NCI-H2081 treated with DMSO at 0.1 percent for 48 hours (cell line): Measurements from ENCODE around the gene ADAMTS14.
"Not testable (repeated sequence)": the region's sequence is repeated elsewhere in the genome, so short reads cannot be mapped to it uniquely, and the experiment has no call there.

ENCODE experiments used
- DNase-seq: peaks from one replicate; lab custom pipeline; 2025; lab: John Stamatoyannopoulos, UW

ADAMTS14 gene

DNA sequence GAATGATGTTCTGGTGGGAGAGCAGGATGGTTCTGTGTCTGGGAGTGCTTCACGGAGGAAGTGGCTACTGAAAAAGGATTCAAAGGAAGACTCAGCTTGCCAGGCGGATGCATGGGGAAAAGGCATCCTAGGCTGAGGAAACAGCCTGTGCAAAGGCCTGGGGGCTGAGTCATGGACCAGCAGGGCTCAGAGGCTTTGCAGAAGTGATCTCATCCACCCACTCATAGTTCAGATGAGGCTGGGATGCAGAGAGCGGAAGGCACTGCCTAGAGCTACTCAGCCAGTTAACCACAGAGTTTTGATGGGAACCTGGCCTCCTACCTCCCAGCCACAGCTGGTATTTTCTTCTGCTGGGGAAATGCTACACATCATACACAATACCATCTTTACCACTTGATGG is 15.8 kb upstream of the ADAMTS14 start:
- DNase-seq, result no peak

DNA sequence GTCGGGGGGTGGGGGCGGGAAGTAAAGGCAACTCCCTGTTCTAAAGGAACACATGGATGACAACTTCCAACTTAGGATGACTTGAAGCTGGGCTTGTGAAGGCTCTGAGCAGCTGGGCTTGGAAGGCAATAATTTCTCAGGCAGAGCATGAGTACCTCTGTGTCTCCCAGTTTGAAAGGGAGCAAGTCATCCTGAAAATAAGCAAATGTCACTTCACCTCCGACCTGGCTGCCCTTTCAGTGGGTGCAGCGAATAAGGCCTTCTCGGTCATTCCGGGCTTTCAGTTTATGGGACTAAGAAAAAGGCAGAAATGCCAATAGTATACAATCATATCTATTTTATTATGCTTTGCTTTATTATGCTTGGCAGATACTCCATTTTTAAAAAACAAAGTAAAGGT is 15.3 kb upstream of the ADAMTS14 start:
- no peak for DNase-seq

DNA sequence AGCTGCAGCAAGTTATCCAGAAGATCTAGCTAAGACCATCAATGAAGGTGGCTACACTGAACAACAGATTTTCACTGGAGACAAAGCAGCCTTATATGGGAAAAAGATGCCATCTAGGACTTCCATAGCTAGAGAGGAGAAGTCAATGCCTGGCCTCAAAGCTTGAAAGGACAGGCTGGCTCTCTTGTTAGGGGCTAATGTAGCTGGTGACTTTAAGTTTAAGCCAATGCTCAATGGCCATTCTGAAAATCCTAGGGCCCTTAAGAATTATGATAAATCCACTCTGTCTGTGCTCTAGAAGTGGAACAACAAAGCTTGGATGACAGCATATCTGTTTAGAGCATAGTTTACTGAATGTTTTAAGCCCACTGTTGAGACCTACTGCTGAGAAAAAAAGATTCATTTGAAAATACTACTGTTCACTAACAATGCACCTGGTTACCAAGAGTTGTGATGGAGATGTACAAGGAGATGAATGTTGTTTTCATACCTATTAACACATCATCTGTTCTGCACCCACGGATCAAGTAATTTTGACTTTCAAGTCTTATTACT is 13.6 kb upstream of the ADAMTS14 start:
- DNase-seq, result no peak

DNA sequence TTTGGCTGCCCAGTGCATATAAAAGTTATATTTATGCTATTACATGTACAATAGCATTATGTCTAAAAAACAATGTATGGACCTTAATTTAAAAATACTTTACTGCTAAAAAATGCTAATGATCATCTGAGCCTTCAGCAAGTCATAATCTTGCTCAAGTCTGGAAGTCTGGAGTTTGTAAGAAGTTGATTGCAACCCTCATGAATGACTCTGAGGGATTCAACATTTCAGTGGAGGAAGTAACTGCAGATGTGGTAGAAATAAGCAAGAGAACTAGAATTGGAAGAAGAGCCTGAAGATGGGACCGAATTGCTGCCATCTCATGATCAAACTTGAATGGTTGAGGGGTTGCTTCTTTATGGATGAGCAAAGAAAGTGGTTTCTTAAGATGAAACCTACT is 13.0 kb upstream of the ADAMTS14 start:
- DNase-seq, result no peak

DNA sequence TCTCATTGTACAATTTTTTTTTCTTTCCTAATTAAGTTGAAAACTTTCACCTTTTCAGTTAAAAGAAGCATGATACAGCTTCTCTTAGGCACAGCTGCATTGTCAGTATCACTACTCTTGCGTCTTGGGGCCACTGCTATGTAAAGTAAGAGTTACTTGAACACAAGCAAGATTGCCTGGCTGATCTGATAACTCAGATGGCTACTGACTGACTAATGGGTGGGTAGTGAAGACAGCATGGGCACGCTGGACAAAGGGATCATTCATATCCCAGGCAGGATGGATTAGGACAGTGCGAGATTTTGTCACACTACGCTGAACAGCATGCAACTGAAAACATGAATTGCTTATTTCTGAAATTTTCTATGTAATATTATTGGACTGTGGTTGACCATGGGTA is 11.6 kb upstream of the ADAMTS14 start:
- no peak for DNase-seq

DNA sequence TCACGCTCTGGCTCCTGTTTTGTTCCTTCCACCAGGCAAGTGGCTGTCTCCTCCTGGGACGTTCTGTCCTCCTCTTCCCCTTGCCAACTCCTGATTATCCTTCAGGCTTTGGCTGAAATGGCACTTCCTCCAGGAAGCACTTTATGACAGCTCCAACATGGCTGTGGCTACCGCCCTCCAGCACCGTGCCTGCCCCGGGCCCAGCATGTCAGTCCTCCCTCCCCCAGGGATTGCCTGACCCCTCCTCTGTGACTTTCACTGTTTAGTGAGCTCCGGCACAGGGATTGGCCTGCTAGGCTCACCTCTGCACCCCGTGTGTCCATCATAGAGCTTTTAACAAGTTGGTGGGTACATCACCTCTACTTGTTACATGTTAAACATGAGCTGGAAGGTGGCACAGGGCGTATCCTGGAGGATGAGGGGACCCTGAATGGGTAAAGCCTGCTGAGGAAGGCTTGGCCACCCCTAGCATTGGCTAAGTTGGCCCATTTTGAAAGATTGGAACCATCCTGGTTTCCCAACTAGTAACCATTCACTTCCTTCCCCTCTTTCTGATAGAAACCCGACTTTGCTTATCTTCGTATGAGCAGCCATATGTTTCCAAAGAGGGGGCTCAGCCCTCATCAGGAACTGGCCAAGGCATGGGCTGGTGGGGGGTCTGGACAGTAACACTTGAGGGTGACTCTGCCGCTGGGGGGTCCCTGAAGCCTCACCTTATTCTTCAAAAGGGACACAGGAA is 10.5 kb upstream of the ADAMTS14 start:
- no peak for DNase-seq

DNA sequence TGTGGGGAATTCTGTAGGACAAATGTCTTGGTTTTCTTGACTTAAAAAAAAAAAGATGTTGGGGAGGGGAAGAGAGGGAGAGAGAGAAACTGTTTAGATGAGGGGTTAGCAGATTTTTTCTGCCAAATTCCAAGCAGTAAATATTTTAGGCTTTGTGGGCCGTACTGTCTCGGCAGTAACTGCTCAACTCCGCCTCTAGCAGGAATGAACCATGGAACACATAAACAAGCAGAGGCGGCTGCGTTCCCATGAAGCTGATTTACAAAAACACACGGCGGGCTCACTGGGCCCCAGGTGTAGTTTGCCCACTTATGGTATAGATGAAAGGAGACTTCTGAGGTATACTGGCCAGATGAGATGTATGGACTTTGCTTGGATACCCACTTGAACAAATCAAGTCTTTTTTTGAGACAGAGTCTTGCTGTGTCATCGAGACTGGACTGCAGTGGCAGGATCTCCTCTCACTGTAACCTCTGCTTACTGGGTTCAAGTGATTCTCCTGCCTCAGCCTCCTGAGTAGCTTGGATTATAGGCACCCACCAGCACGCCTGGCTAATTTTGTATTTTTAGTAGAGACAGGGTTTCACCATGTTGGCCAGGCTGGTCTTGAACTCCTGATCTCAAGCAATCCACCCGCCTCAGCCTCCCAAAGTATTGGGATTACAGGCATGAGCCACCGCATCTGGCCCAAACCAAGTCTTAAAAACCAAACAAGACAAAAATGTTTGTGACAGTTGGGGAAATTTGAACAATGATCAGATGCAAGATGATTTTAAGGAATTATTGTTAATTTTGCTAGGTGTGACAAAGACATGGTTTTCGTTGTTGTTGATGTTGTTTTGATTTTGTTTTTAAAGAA is 9.7 kb upstream of the ADAMTS14 start:
- no peak for DNase-seq

DNA sequence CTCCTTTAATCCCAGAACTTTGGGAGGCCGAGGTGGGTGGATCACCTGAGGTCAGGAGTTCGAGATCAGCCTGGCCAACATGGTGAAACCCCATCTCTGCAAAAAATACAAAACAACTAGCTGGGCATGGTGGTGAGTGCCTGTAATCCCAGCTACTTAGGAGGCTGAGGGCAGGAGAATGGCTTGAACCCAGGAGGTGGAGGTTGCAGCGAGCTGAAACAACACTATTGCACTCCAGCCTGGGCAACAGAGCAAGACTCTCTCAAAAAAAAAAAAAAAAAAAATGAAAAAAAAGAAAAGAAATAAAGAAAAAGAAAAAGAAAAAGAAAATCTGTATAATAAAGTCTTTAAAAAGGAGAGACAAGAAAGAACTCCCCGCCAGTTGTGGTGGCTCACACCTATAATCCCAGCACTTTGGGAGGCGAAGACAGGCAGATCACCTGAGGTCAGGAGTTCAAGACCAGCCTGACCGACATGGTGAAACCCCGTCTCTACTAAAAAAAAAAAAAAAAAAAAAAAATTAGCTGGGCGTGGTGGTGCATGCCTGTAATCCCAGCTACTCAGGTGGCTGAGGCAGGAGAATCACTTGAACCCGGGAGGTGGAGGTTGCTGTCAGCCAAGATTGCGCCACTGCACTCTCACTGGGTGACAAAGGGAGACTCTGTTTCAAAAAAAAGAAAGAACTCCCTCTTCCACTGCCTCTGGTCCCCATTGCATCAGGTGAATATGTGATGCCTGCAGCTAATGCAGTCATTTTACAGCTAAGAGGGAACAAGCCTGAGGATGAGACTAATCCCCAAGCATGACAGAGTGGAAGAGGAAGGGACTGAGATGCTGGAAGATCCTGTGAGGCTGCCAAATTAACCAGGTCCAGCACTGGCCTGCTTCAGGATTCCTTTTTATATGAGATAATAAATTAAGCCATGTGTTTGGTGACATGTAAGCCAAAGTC is 8.6 kb upstream of the ADAMTS14 start:
- DNase-seq, result not testable (repeated sequence)

DNA sequence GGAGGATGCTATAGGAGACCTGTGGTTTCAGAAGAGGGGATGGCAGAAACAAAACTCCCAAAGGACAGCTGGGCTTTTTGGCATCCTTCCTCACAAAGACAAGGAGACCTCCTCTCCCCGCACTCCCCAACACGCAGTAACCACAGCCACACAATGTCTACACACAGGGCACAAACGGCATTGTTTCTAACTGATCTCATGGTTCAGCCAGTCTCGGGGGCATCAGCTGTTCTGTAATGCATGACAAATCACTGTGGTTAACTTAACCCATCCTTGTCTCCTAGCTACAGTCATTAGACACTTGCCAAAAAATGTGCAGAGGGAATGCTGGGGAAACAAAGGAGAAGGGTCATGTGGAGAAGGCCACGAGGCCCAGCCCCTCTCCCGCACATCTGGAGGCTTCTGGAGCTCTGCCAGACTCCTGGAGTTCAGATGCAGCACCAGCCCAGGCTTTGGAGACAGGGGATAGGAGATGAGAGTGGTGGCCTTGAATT is 7.6 kb upstream of the ADAMTS14 start:
- no peak for DNase-seq

DNA sequence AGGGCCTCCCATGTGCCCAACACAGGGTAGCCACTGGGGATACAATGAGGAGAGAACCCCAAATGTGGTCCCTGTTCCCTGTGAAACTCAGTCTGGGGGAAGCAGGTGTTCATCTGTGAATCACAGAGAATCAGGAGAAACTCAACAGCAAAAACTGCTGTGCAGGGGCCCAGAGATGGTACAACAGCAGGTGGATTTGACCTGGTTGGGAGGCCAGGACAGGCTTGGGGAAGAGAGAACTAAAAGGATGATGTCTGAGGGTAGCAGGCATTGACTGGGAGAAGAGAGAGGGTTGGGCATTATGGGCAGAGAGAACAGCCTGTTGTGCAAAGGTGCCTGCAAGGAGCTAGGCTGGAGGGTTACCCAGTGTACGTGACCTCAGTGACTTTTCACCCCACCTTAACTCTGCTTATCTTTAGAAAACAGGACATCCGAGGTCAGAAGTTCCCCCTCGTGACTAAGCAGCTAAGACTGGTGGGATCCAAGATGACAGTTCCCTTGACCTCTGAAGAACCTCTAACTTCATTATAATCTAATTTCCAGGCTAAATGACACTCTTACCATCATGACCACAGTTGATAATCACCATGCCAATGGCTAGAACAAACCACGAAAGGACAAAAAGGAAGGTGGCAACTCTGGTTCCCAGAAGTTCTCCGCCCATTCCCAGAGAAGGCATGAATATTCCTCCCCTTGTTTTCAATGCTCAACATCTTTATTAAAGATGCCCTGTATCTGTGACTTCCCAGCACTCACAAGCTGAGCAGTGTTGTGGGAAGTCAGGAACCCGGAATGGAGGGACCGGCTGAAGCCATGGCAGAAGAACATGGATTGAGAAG is 5.1 kb upstream of the ADAMTS14 start:
- no peak for DNase-seq

DNA sequence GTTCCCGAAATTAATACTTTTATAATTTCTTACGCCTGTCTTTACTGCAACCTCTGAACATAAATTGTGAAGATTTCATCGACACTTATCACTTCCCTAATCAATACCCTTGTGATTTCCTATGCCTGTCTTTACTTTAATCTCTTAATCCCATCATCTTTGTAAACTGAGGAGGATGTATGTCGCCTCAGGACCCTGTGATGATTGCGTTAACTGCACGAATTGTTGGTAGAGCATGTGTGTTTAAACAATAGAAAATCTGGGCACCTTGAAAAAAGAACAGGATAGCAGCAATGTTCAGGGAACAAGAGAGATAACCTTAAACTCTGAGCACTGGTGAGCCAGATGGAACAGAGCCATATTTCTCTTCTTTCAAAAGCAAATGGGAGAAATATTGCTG is 4.5 kb upstream of the ADAMTS14 start:
- not testable (repeated sequence) for DNase-seq

DNA sequence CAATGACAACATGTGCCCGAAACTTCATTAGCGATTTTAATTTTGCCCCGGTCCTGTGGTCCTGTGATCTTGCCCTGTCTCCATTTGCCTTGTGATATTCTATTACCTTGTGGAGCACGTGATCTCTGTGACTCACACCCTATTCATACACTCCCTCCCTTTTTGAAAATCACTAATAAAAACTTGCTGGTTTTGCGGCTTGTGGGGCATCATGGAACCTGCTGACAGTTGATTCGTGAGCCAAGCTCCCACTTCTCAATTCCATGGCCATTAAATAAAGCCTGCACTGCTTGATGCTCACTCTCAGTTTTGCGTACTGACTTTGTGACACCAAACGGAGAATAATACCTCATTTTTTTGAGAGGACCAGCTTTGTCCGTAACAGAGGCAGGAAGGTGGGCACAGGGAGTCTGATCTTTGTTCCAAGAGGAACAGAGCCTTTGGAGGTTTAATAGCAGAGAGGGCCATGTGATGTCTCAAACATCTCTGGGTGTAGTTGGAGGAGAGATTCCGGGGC is 3.8 kb upstream of the ADAMTS14 start:
- DNase-seq, result no peak

DNA sequence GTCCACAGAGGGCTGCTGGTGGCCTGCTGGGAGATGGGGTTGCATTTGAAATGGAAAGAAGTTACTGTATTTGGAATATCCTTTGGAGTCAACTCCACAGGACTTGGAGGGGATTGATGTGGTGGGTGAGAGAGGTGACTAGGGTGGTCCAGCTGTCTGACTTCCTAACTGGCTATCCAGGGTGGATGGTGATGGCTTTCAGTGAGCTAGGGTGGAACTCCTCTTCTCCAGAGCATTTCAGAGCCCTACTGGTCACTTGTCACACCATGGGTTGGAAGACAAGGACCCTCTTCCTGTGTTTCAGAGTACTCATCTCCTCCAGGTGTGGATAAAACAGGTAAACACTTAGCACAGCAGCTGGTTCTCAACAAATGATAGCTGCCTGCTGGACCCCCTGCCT is 3.3 kb upstream of the ADAMTS14 start:
- no peak for DNase-seq

DNA sequence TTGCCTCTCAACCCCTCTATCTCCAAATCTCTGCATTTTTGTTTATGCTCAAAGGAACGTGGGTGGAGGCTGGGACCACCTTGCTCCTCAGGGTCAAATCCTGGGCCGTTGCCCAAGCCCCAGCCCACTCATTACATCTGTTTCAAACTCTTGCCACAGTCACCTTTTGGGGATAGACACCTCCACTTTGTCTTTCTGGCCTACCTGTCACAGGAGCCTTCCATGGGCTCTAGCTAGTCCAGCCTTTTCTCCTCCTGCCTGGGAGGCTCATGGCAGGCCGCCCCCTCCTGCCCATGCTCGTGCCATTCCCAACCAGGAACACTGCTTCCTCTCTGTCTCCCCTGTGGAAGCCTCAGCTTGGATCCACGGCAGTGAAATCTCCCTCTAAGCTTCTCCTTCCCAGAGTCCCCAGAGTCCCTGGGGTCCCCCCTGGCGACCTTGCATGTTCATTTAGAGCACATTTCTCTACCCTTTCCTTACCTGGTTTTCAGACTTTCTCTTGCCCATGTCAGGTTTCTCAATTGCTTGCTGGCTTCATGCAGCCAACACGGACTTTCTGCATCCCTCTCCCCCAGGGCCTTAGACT is 2.5 kb upstream of the ADAMTS14 start:
- no peak for DNase-seq

DNA sequence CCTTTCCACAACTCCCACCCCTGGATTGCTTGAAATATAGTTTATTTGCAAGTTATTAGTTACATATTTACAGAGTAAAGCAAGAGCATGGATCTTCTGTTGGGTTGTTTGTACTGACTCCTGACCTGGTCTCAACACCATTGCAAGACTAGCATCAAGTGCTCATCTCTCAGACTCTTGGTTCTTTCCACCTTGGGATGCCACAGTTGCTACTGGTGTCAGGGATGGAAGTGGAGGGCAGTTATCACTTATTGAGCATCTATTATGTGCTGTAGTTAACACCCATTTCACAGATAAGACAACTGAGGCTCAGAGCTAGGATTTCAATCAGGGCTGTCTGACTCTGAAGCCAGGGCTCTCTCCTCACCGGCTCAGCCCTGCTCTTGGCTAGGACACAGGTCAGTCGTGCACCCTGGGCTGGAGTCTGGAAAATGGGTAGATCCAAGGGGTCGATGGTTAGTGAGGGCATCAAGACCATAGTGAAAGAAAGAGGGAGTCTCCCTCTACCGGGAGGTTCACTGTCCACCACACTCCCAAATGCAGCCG is 614 bp upstream of the ADAMTS14 start:
- DNase-seq, result no peak

DNA sequence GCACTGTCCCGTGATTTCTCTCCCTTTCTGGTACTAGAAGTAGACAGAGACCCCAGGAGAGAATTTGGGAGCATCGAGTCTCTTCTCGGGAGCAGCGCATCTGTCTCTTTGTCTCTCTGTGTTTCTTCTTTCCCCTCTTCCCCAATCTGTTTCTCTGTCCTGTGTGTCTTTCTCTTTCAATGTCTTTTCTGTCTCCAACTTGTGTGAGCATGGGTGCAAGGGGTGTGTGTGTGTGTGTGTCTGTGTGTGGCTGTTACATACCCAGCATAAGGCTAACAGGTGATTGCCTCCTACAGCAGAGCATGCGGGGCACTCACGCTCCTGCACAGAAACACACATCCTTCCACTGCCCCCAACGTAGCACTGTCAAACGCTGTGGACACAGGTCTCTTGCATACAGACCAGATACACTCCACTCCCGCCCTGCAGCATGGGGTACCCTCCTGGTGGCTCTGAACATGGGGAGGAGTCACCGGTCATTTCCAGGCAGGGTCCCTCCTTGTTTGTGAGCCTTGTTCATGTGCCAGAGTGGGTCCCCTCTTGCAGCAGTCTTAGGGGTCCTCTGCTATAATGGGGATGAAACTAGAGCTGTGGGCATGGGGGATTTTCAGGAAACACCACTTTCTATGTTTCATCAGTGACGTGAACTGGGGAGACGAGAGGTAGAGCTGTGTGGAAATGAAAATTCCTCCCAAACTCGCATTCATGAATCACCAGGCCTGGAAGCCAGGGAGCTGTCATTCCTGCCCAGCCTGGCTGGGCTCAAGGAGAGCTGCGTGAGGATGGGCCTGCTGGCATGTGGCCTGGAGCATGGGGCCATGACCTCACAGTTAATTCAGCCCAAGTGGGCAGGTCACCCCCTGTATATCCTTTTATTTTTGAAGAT is 980 bp downstream of the ADAMTS14 start:
- DNase-seq, result no peak

DNA sequence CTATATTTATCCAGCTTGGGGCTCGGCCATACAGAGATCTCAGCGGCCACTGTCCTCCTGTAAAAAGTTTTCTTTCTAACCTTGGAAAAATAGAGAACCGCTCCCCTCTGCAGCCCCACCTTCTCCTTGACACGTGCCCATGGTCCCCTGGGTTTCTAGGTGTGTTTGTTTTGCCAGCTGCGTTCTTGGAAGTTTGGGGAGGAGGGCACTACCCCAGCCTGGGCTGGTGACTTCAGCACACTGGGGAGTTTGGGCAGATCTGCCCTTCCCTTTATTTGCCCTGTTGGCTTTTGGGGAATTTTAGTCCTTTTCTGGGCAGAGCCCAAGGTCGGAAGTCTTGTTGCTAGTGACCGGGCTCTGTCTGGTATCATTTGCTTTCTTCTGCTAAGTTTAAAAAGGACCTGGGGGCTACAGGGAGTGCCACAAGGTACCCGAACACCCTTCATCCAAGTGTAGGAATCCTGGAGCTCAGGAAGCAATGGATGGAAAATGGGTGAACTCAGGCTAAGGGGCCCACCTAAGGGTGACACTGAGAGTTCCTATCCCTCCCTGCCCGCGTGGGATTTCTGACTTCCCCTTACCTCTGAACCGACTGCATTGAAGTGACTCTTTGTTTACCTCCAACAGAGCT is 1.7 kb downstream of the ADAMTS14 start:
- no peak for DNase-seq
